Measurements from ENCODE around the gene CACNA1H.

GRCh38 chr16:1145383-1146100 lies 7.4 kb upstream of the CACNA1H start:
- TF ChIP-seq CTCF (IDR thresholded peaks at IDR 0.05; ENCODE audit: low read depth, low read length, poor library complexity, severe bottlenecking) (no peak), EZH2phosphoT487 (IDR thresholded peaks at IDR 0.05; ENCODE audit: borderline replicate concordance, low read length) (no peak)

All from DOHH2 (cell line).